HepG2 (cell line): Measurements from ENCODE around the gene CRMP1. TPM values are rescaled to one million over a fixed set of nuclear protein-coding genes. Genes with fewer than 3 reads are reported as not detected.

Source experiments
- ATAC-seq: fragments of 200-7000 bp; cut with Tn5 transposase; 3 replicates; pipeline ENCODE4 v1.9.1; 2020; ENCODE audit warnings: mild to moderate bottlenecking, moderate library complexity
- BruUV-seq: library from RNA; stranded (reverse); fragments of 400-500 nt; replicated peaks from 2 replicates; lab custom pipeline; 2021; lab: Mats Ljungman, UMichigan
- CTCF ChIA-PET: fragments of 300-600 bp; formaldehyde crosslinking; extraction: SDS; loops from one replicate; lab custom pipeline; 2021; ENCODE audit warnings: low total read pairs, inconsistent platforms, low intra/inter-chr PET ratio; lab: Yijun Ruan, JAX
- POLR2A ChIA-PET: fragments of 350-600 bp; sonication (Branson Sonifier 250); formaldehyde crosslinking; loops from one replicate; lab custom pipeline; 2020; ENCODE audit warnings: antibody characterized with exemption, inconsistent platforms; lab: Yijun Ruan, JAX
- DNase-seq: peaks from one replicate; pipeline ENCODE4 v3.0.0-alpha.2; 2015; ENCODE audit warnings: low spot score
- FAIRE-seq: peaks from 3 replicates; lab custom pipeline; 2011; peaks lifted over from hg19 to GRCh38; lab: Jason Lieb, UNC
- H2AFZ ChIP-seq: one replicate; pipeline ENCODE4 v1.6.1; 2011; ENCODE audit warnings: low read length, inconsistent platforms
- H3K27ac ChIP-seq: fragments of 300-600 bp; 3 replicates; pipeline ENCODE4 v1.8.0; 2011; ENCODE audit warnings: mixed run types, mild to moderate bottlenecking, mixed read lengths, low read length, inconsistent platforms; ENCODE audit not compliant: insufficient read depth; ENCODE audit errors: extremely low read length
- H3K27me3 ChIP-seq, 2 experiments: fragments of 200-600 bp in 1 of 2; 2 replicates in 1 of 2; 3 replicates in 1 of 2; pipeline versions ENCODE4 v1.6.0 to v1.8.0; 2011; ENCODE audit warnings: low read length in 2 of 2, mild to moderate bottlenecking in 2 of 2, moderate library complexity in 2 of 2, inconsistent platforms in 1 of 2; ENCODE audit not compliant: insufficient read depth in 2 of 2, control insufficient read depth in 1 of 2
- H3K36me3 ChIP-seq, 2 experiments: fragments of 200-600 bp in 1 of 2; replicated peaks in 1 of 2; 2 replicates in 1 of 2; 3 replicates in 1 of 2; pipeline versions ENCODE4 v1.5.1 to v1.8.0; 2011; ENCODE audit warnings: low read length in 2 of 2, inconsistent platforms in 1 of 2; ENCODE audit not compliant: insufficient read depth in 2 of 2, control insufficient read depth in 1 of 2
- H3K4me1 ChIP-seq: 2 replicates; pipeline ENCODE4 v1.5.1; 2012; ENCODE audit warnings: low read length, inconsistent platforms; ENCODE audit not compliant: insufficient read depth
- H3K4me2 ChIP-seq: 2 replicates; pipeline ENCODE4 v1.6.0; 2011; ENCODE audit warnings: low read depth, low read length, inconsistent platforms
- H3K4me3 ChIP-seq, 3 experiments: fragments of 200-600 bp in 1 of 3; sonication (generic), shearing (Covaris generic) in 1 of 3; replicated peaks in 1 of 3; 2 replicates each; pipeline ENCODE4 v1.5.1; 2011 to 2016; ENCODE audit warnings: low read length in 3 of 3, inconsistent platforms in 2 of 3, low read depth in 2 of 3, mild to moderate bottlenecking in 2 of 3, control low read depth in 1 of 3, mixed read lengths in 1 of 3; ENCODE audit not compliant: insufficient read depth in 1 of 3
- H3K79me2 ChIP-seq: one replicate; pipeline ENCODE4 v1.6.1; 2011; ENCODE audit warnings: low read length, inconsistent platforms; ENCODE audit not compliant: insufficient read depth
- H3K9ac ChIP-seq: 2 replicates; pipeline ENCODE4 v1.6.0; 2011; ENCODE audit warnings: mild to moderate bottlenecking, low read depth, low read length, inconsistent platforms; ENCODE audit not compliant: insufficient read depth
- H3K9me3 ChIP-seq: 2 replicates; pipeline ENCODE4 v1.5.1; 2012; ENCODE audit warnings: mild to moderate bottlenecking, low read length
- H4K20me1 ChIP-seq: 2 replicates; pipeline ENCODE4 v1.6.0; 2011; ENCODE audit warnings: inconsistent platforms, mild to moderate bottlenecking, low read length, moderate library complexity; ENCODE audit not compliant: insufficient read depth
- ARID5B ChIP-seq: IDR thresholded peaks from 2 replicates; pipeline ENCODE4 v1.4.0; 2020; ENCODE audit warnings: mild to moderate bottlenecking, missing genetic modification reagents
- CENPT ChIP-seq: sonication (generic); formaldehyde crosslinking; IDR thresholded peaks from 2 replicates; pipeline ENCODE4 v1.8.0; 2022; ENCODE audit warnings: low read depth, mild to moderate bottlenecking, moderate library complexity, missing genetic modification reagents
- HNRNPK ChIP-seq: fragments of 200-400 bp; formaldehyde crosslinking; IDR thresholded peaks from 2 replicates; pipeline ENCODE4 v1.6.1; 2018; ENCODE audit warnings: low read length, low read depth, moderate library complexity, mild to moderate bottlenecking; ENCODE audit not compliant: poor library complexity, severe bottlenecking
- HOXA3 ChIP-seq: sonication (generic); formaldehyde crosslinking; IDR thresholded peaks from 2 replicates; pipeline ENCODE4 v1.5.0; 2020; ENCODE audit warnings: missing genetic modification reagents
- IRF1 ChIP-seq: sonication (generic); formaldehyde crosslinking; IDR thresholded peaks from 2 replicates; pipeline ENCODE4 v1.4.0; 2020; ENCODE audit warnings: low read depth, mild to moderate bottlenecking, missing genetic modification reagents
- MZF1 ChIP-seq: sonication (generic); formaldehyde crosslinking; IDR thresholded peaks from 2 replicates; pipeline ENCODE4 v1.8.1; 2023; ENCODE audit warnings: mild to moderate bottlenecking, missing genetic modification reagents, borderline replicate concordance
- NRL ChIP-seq: sonication (generic); formaldehyde crosslinking; IDR thresholded peaks from 2 replicates; pipeline ENCODE4 v1.5.0; 2020; ENCODE audit warnings: missing genetic modification reagents, mild to moderate bottlenecking, moderate library complexity, borderline replicate concordance
- REL ChIP-seq: sonication (generic); formaldehyde crosslinking; conservative IDR thresholded peaks from 2 replicates; pipeline ENCODE4 v1.8.0; 2022; ENCODE audit warnings: mild to moderate bottlenecking, missing genetic modification reagents, moderate library complexity
- TBP ChIP-seq: sonication (generic); formaldehyde crosslinking; IDR thresholded peaks from 2 replicates; pipeline ENCODE4 v1.5.0; 2020; ENCODE audit warnings: missing genetic modification reagents
- WIZ ChIP-seq: sonication (generic); formaldehyde crosslinking; IDR thresholded peaks from 2 replicates; pipeline ENCODE4 v1.5.1; 2020; ENCODE audit warnings: mild to moderate bottlenecking, missing genetic modification reagents
- ZFP1 ChIP-seq: IDR thresholded peaks from 2 replicates; pipeline ENCODE4 v1.6.1; 2016
- ZNF101 ChIP-seq: sonication (generic); formaldehyde crosslinking; IDR thresholded peaks from 2 replicates; pipeline ENCODE4 v1.4.0; 2020; ENCODE audit warnings: mild to moderate bottlenecking, low read depth, missing genetic modification reagents, borderline replicate concordance
- ZNF121 ChIP-seq: sonication (generic); formaldehyde crosslinking; IDR thresholded peaks from 2 replicates; pipeline ENCODE4 v1.5.0; 2020; ENCODE audit warnings: mild to moderate bottlenecking, missing genetic modification reagents
- ZNF629 ChIP-seq: sonication (generic); formaldehyde crosslinking; conservative IDR thresholded peaks from 2 replicates; pipeline ENCODE4 v1.5.0; 2020; ENCODE audit warnings: missing genetic modification reagents
- WGBS: methylation state at CpG from one replicate; pipeline ENCODE4 v1.1.6; 2017; ENCODE audit warnings: low lambda C conversion rate; 5-methylcytosine and 5-hydroxymethylcytosine counted together
- in situ Hi-C: cut with HindIII; loops from 2 replicates; pipeline ENCODE4 v1.10.0; 2017; ENCODE audit warnings: low pct_unique_long_range_greater_than_20kb; ENCODE audit not compliant: extremely low pct_ligation_motif_present
- intact Hi-C: fragments of 100-400 bp; cut with micrococcal nuclease; formaldehyde crosslinking; loops from one replicate; pipeline ENCODE4 v1.10.0; 2022; ENCODE audit not compliant: unreplicated experiment
- polyA plus RNA-seq, 8 experiments: library from polyadenylated mRNA; depleted of rRNA in 3 of 8; stranded (reverse) in 7 of 8; unstranded in 1 of 8; fragments of >200 nt; fragmentation: Illumina TruSeq in 4 of 8; extraction: Trizol in 4 of 8; gene quantifications; 2 replicates each; pipeline versions ENCODE4 v1.2.1 to v1.2.3, GENCODE V29; 2011 to 2016; ENCODE audit warnings: low read depth in 4 of 8, missing spikeins in 1 of 8, mixed read lengths in 1 of 8; ENCODE audit not compliant: insufficient read depth in 1 of 8
- total RNA-seq, 5 experiments: library from RNA; depleted of rRNA; stranded (reverse); fragments of >200 nt; fragmentation: Illumina TruSeq; extraction: Trizol; gene quantifications; 2 replicates each; pipeline ENCODE4 v1.2.3, GENCODE V29; 2016; ENCODE audit warnings: low read depth in 1 of 5
- TF ChIP-seq, protein P1 (sequence below): sonication (generic); formaldehyde crosslinking; IDR thresholded peaks from 2 replicates; pipeline ENCODE4 v1.9.0; 2021; ENCODE audit warnings: missing genetic modification reagents, mild to moderate bottlenecking, borderline replicate concordance
- TF ChIP-seq, protein P2 (sequence below): sonication (generic); formaldehyde crosslinking; IDR thresholded peaks from 2 replicates; pipeline ENCODE4 v1.5.0; 2020; ENCODE audit warnings: mild to moderate bottlenecking, missing genetic modification reagents, moderate library complexity

CRMP1 gene
- total and polyA plus RNA-seq, 2 of the 13 experiments (the other 11 are each of a cell fraction or from before 2014, with no cell fraction given): not detected

DNA sequence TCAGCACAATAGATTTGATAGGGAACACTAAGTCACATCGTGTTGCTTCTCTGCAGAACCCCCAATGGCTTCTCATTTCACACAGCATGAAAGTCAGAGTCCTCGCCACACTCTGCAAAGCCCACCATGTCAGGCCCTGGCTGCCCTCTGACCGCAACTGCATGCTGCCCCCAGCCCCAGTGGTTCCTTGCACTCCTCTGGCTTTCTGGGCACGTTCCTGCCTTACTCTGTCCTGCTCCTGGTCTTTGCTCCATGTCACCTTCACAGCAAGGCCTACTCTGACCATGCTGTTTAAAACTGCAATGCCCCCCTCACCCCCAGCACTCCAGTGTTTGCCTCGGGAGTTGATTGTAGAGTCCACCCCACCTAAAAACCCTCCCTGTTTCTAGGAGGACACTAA, 103.7 kb downstream of the CRMP1 start (continued):
- no peak for TF ChIP-seq HNRNPK
- TF ChIP-seq, protein P1, sequence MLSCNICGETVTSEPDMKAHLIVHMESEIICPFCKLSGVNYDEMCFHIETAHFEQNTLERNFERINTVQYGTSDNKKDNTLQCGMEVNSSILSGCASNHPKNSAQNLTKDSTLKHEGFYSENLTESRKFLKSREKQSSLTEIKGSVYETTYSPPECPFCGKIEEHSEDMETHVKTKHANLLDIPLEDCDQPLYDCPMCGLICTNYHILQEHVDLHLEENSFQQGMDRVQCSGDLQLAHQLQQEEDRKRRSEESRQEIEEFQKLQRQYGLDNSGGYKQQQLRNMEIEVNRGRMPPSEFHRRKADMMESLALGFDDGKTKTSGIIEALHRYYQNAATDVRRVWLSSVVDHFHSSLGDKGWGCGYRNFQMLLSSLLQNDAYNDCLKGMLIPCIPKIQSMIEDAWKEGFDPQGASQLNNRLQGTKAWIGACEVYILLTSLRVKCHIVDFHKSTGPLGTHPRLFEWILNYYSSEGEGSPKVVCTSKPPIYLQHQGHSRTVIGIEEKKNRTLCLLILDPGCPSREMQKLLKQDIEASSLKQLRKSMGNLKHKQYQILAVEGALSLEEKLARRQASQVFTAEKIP (CRISPR knock-in tag): no peak
- TF ChIP-seq ZNF629 (CRISPR knock-in tag): no peak
- TF ChIP-seq, protein P2, sequence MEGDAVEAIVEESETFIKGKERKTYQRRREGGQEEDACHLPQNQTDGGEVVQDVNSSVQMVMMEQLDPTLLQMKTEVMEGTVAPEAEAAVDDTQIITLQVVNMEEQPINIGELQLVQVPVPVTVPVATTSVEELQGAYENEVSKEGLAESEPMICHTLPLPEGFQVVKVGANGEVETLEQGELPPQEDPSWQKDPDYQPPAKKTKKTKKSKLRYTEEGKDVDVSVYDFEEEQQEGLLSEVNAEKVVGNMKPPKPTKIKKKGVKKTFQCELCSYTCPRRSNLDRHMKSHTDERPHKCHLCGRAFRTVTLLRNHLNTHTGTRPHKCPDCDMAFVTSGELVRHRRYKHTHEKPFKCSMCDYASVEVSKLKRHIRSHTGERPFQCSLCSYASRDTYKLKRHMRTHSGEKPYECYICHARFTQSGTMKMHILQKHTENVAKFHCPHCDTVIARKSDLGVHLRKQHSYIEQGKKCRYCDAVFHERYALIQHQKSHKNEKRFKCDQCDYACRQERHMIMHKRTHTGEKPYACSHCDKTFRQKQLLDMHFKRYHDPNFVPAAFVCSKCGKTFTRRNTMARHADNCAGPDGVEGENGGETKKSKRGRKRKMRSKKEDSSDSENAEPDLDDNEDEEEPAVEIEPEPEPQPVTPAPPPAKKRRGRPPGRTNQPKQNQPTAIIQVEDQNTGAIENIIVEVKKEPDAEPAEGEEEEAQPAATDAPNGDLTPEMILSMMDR: no peak
- TF ChIP-seq ZFP1 (CRISPR knock-in tag): no peak
- no peak for TF ChIP-seq ZNF121
- no peak for TF ChIP-seq MZF1 (CRISPR knock-in tag)
- no peak for TF ChIP-seq TBP (CRISPR knock-in tag)
- no peak for TF ChIP-seq REL (CRISPR knock-in tag)
- no peak for TF ChIP-seq WIZ

DNA sequence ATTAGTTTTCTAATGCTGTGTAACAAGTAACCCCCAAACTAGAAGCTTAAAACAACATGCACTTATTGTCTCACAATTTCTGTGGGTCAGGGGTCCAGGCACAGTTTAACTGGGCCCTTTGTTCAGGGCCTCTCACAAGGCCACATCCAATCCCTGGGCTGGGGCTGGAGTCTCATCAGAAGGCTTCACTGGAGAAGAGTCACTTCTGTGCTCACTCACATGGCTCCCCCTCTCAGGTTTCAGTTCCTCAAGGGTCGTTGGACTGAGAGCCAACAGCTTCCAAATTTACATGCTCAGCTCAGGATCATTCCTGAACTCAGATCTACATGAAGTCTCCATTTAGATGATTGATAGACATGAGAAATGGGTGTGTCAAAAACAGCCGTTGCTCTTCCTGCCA, 104.7 kb downstream of the CRMP1 start:
- ChIA-PET CTCF (no interaction called here), POLR2A (no interaction called here)
- FAIRE-seq (no peak), ATAC-seq (no peak), DNase-seq (no peak)
- H4K20me1 ChIP-seq: no peaks in the 10 kb centered on the region
- no peak overlapping the region for H3K27ac ChIP-seq
- in situ Hi-C loops: no loop called here
- H3K4me1 ChIP-seq: no peaks in the 10 kb centered on the region
- no peaks in the 10 kb centered on the region for H3K79me2 ChIP-seq
- intact Hi-C loops: no loop called here
- no peaks in the 10 kb centered on the region for H3K9me3 ChIP-seq
- H3K4me2 ChIP-seq: no peak overlapping the region
- H3K27me3 ChIP-seq: no peaks in the 10 kb centered on the region; a peak in 1 of 5 replicates
- H3K36me3 ChIP-seq: peaks cover 14 to 38% of the 10 kb centered on the region in 2 experiments
- BruUV-seq: no TSS peak
- H3K9ac ChIP-seq: no peak overlapping the region
- H3K4me3 ChIP-seq: no peak overlapping the region
- 80% methylated on average over 2 of the region's 2 CpGs for WGBS
- H2AFZ ChIP-seq: no peak overlapping the region
- TF ChIP-seq ZNF101 (CRISPR knock-in tag): no peak
- TF ChIP-seq CENPT (CRISPR knock-in tag): no peak
- TF ChIP-seq ARID5B (CRISPR knock-in tag): no peak
- TF ChIP-seq IRF1: no peak
- TF ChIP-seq HOXA3 (CRISPR knock-in tag): no peak
- no peak for TF ChIP-seq NRL
